Measurements from ENCODE around the gene DRAM1.

GRCh38 chr12:101878243-101878821 is 952 bp downstream of the DRAM1 start:
- TF ChIP-seq CTCF (IDR thresholded peaks at IDR 0.05) (no peak), NFE2L2 (conservative IDR thresholded peaks at IDR 0.05; ENCODE audit: low read length) (no peak), RCOR1 (IDR thresholded peaks at IDR 0.05; ENCODE audit: low read depth, low read length) (no peak), EP300 (IDR thresholded peaks at IDR 0.05) (no peak), BHLHE40 (IDR thresholded peaks at IDR 0.05; ENCODE audit: low read depth, low read length) (no peak), ESRRA (IDR thresholded peaks at IDR 0.05; ENCODE audit: borderline replicate concordance, low read length) (no peak), SREBF2 (IDR thresholded peaks at IDR 0.05) (no peak), MAX (IDR thresholded peaks at IDR 0.05) (no peak), POLR2A (IDR thresholded peaks at IDR 0.05; ENCODE audit: low read length) (no peak), ZFP36 (IDR thresholded peaks at IDR 0.05; ENCODE audit: borderline replicate concordance, partially characterized antibody) (no peak), RFX5 (IDR thresholded peaks at IDR 0.05) (no peak), BCL3 (IDR thresholded peaks at IDR 0.05) (no peak), MAFK (IDR thresholded peaks at IDR 0.05; ENCODE audit: partially characterized antibody) (no peak), RARB (CRISPR knock-in tag; IDR thresholded peaks at IDR 0.05) (no peak)

Measured in A549 (cell line).